Right renal pelvis (tissue), 4 donors: ENCODE results near the gene POU2F3. TPM values are rescaled to one million over a fixed set of nuclear protein-coding genes. Genes with fewer than 3 reads are reported as not detected.

ENCODE experiments used
- DNase-seq, 4 donors: peaks; one replicate each; pipeline ENCODE4 v3.0.0-alpha.2; 2013; ENCODE audit warnings: low read depth in 4 of 4, low spot score in 3 of 4, missing footprints in 1 of 4
- polyA plus RNA-seq, 4 donors: library from polyadenylated mRNA; unstranded; fragments of 120-200 nt; gene quantifications; one replicate each; pipeline ENCODE4 v1.2.1, GENCODE V29; 2013; ENCODE audit not compliant: insufficient read length in 4 of 4

The POU2F3 gene
- polyA plus RNA-seq, 4 donors, result 0.60 to 1.0 (median 0.73) TPM

- DNase-seq, result peak in 3 of 4 donors; percentile 74 to 80 (median 77)
These were observed 29.1 kb upstream of the POU2F3 start, which contains the start of gene OAF for GRCh38 chr11:120210626-120211521. OAF (plus strand) TSS chr11:120211032; CDS start chr11:120211280, 248 bp downstream.

- DNase-seq, result no peak
These were observed 28.2 kb upstream of the POU2F3 start for GRCh38 chr11:120211522-120212258.

GRCh38 chr11:120212259-120212878 is 27.6 kb upstream of the POU2F3 start:
- DNase-seq, result no peak

- DNase-seq, result no peak
These were observed 27.0 kb upstream of the POU2F3 start for GRCh38 chr11:120212926-120213325.

- DNase-seq, result no peak
These were observed 25.4 kb upstream of the POU2F3 start for GRCh38 chr11:120214581-120214980.

GRCh38 chr11:120215634-120216033 is 24.3 kb upstream of the POU2F3 start:
- DNase-seq, result no peak

- DNase-seq, result no peak
These were observed 23.4 kb upstream of the POU2F3 start for GRCh38 chr11:120216426-120217102.

- DNase-seq, result no peak
These were observed 22.4 kb upstream of the POU2F3 start for GRCh38 chr11:120217526-120217925.

- DNase-seq, result no peak
These were observed 21.8 kb upstream of the POU2F3 start for GRCh38 chr11:120217941-120218694.

- no peak for DNase-seq
These were observed 21.3 kb upstream of the POU2F3 start for GRCh38 chr11:120218695-120219033.

- no peak for DNase-seq
These were observed 20.6 kb upstream of the POU2F3 start for GRCh38 chr11:120219232-120219937.

- no peak for DNase-seq
These were observed 19.8 kb upstream of the POU2F3 start for GRCh38 chr11:120219938-120220746.

GRCh38 chr11:120220747-120221037 is 19.2 kb upstream of the POU2F3 start:
- DNase-seq, result no peak

GRCh38 chr11:120221115-120221752 is 18.7 kb upstream of the POU2F3 start:
- DNase-seq, result no peak

GRCh38 chr11:120222916-120223315 is 17.0 kb upstream of the POU2F3 start:
- no peak for DNase-seq

- no peak for DNase-seq
These were observed 16.1 kb upstream of the POU2F3 start for GRCh38 chr11:120223793-120224192.

- DNase-seq, result no peak
These were observed 15.6 kb upstream of the POU2F3 start for GRCh38 chr11:120224361-120224760.
